OCI-LY3 (cell line): ENCODE results near the gene ARFGAP3.

Experiments
- H2AFZ ChIP-seq: fragments of 200-600, 300-600 bp; shearing (Covaris generic); 2 replicates; pipeline ENCODE4 v1.6.0; 2014; ENCODE audit warnings: antibody characterized with exemption, low read depth, low read length
- H3K27ac ChIP-seq: fragments of 200-600, 300-600 bp; sonication (generic); 2 replicates; pipeline ENCODE4 v1.5.1; 2014; ENCODE audit warnings: mild to moderate bottlenecking, low read length, moderate library complexity, mixed read lengths
- H3K27me3 ChIP-seq: fragments of 200-600, 300-600 bp; sonication (generic); 2 replicates; pipeline ENCODE4 v1.6.1; 2014; ENCODE audit warnings: low read depth, low read length, mixed read lengths
- H3K36me3 ChIP-seq: fragments of 200-600, 300-600 bp; sonication (generic); replicated peaks from 2 replicates; pipeline ENCODE3; 2014; ENCODE audit warnings: low read depth, low read length, mixed read lengths
- H3K4me1 ChIP-seq: fragments of 300-600, 200-600 bp; sonication (generic); 2 replicates; pipeline ENCODE4 v1.6.1; 2014; ENCODE audit warnings: low read length, mixed read lengths
- H3K4me2 ChIP-seq: fragments of 200-600, 300-600 bp; sonication (generic); 2 replicates; pipeline ENCODE4 v1.6.1; 2014; ENCODE audit warnings: low read length, mixed read lengths
- H3K4me3 ChIP-seq: fragments of 300-600, 200-600 bp; sonication (generic); 2 replicates; pipeline ENCODE4 v1.5.1; 2014; ENCODE audit warnings: antibody characterized with exemption, mild to moderate bottlenecking, low read length, moderate library complexity
- H3K79me2 ChIP-seq: fragments of 300-600, 200-600 bp; shearing (Covaris generic); 2 replicates; pipeline ENCODE4 v1.6.1; 2014; ENCODE audit warnings: mild to moderate bottlenecking, low read length, mixed read lengths
- H3K9ac ChIP-seq: fragments of 300-600, 200-600 bp; shearing (Covaris generic); 2 replicates; pipeline ENCODE4 v1.6.0; 2014; ENCODE audit warnings: mild to moderate bottlenecking, low read length, moderate library complexity
- H3K9me3 ChIP-seq: fragments of 200-600, 300-600 bp; shearing (Covaris generic); 2 replicates; pipeline ENCODE4 v1.6.1; 2014; ENCODE audit warnings: low read length, mixed read lengths; ENCODE audit not compliant: insufficient read depth
- H4K20me1 ChIP-seq: fragments of 200-600, 300-600 bp; sonication (generic); 2 replicates; pipeline ENCODE4 v1.6.1; 2016; ENCODE audit warnings: low read length, mixed read lengths; ENCODE audit not compliant: insufficient read depth
- EZH2phosphoT487 ChIP-seq: fragments of 200-600 bp; shearing (Covaris generic); IDR thresholded peaks from 2 replicates; pipeline ENCODE4 v1.6.1; 2018; ENCODE audit warnings: antibody characterized with exemption, mixed run types, low read depth
- TF ChIP-seq, protein P1 (sequence below): fragments of 200-600, 300-600 bp; sonication (generic); IDR thresholded peaks from 2 replicates; pipeline ENCODE4 v1.5.1; 2014; ENCODE audit warnings: antibody characterized with exemption, low read length, low read depth

Gene ARFGAP3

DNA sequence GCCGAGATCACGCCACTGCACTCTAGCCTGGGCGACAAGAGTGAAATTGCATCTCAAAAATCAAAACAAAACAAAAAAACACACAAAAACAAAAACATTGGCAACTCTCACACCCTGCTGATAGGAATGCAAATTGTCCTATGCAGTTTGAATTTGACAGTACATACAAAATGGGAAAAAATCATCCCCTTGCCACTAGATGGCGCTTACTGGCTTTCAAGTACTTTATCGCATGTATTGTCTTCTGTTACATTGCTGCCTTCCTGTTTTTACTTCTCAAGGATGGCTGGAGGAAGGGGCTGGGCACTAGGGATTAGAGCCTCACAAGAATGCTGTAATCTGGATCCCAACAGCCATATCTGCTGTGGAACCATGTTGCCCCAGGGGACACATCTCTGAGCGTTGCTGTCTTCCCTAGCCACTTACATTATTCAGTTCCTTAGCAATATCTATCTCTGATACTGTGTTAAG is 77.0 kb downstream of the ARFGAP3 start:
- H3K4me1 ChIP-seq, result no peaks in the 10 kb centered on the region
- no peaks in the 10 kb centered on the region for H3K27me3 ChIP-seq
- no peak overlapping the region for H3K27ac ChIP-seq
- H3K9me3 ChIP-seq, result no peaks in the 10 kb centered on the region
- H3K4me2 ChIP-seq, result peak overlapping the region; percentile 38
- no peaks in the 10 kb centered on the region for H4K20me1 ChIP-seq
- H3K9ac ChIP-seq, result no peak overlapping the region
- no peaks in the 10 kb centered on the region for H3K79me2 ChIP-seq
- H2AFZ ChIP-seq, result 0 out of 2 replicates have a peak overlapping the region, but pooled peaks have one; percentile 50
- TF ChIP-seq EZH2phosphoT487, result no peak
- TF ChIP-seq, protein P1, sequence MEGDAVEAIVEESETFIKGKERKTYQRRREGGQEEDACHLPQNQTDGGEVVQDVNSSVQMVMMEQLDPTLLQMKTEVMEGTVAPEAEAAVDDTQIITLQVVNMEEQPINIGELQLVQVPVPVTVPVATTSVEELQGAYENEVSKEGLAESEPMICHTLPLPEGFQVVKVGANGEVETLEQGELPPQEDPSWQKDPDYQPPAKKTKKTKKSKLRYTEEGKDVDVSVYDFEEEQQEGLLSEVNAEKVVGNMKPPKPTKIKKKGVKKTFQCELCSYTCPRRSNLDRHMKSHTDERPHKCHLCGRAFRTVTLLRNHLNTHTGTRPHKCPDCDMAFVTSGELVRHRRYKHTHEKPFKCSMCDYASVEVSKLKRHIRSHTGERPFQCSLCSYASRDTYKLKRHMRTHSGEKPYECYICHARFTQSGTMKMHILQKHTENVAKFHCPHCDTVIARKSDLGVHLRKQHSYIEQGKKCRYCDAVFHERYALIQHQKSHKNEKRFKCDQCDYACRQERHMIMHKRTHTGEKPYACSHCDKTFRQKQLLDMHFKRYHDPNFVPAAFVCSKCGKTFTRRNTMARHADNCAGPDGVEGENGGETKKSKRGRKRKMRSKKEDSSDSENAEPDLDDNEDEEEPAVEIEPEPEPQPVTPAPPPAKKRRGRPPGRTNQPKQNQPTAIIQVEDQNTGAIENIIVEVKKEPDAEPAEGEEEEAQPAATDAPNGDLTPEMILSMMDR, result peak; percentile 94
- no peaks in the 10 kb centered on the region for H3K36me3 ChIP-seq
- no peak overlapping the region for H3K4me3 ChIP-seq

DNA sequence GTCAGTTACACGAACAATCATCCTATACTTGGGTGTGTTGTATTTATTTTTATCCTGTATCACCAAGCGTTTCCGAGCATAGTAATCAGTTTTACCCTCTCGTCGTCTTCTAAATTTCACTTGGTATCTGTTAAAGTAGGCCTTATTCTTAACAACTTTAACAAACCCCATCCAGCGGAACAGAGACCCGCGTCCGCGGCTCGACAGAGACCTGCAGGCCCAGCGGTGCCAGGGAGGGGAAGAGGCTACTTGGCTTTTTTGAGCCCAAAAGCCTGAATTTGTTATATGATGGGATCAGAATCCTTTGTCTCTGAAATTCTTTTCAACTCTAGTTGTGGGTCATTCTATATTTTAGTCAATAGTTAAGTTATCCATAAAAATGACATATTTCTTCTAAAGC is 79.9 kb downstream of the ARFGAP3 start:
- Histone ChIP-seq H3K4me1 (peaks cover 17% of the 10 kb centered on the region), H4K20me1 (no peaks in the 10 kb centered on the region), H3K9ac (no peak overlapping the region), H3K27ac (no peak overlapping the region), H3K4me3 (no peak overlapping the region), H3K36me3 (no peaks in the 10 kb centered on the region), H3K9me3 (no peaks in the 10 kb centered on the region), H3K4me2 (no peak overlapping the region), H3K27me3 (peaks cover 7% of the 10 kb centered on the region; the same call in 1 of the 2 replicates), H2AFZ (no peak overlapping the region), H3K79me2 (no peaks in the 10 kb centered on the region)
- TF ChIP-seq EZH2phosphoT487, result no peak
- TF ChIP-seq, protein P1, result no peak

DNA sequence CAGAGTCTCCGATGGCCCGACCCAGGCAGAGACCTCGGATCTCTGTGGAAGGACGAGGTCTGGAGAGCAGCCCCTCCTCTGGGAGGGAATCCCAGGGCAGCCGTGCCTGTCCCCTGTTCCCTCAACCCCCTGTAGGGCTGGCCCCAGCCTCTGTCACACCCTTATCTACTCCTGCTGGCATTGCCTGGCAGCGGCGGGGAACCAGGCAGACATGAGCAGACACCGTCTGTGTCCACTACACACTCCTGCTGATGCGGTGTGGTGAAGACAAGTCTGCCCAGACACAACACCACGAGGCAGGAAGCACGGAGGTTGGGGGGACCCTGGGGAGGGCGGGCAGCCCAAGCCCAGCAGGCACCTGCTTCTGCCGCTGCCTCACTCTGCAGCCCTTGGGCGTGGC is 83.9 kb downstream of the ARFGAP3 start:
- Histone ChIP-seq H3K36me3 (no peaks in the 10 kb centered on the region), H3K9ac (peak overlapping the region; percentile 23; the same call in 1 of the 2 replicates), H3K9me3 (no peaks in the 10 kb centered on the region), H3K4me1 (peaks cover 52% of the 10 kb centered on the region), H4K20me1 (no peaks in the 10 kb centered on the region), H3K27ac (no peak overlapping the region), H3K27me3 (peaks cover 22% of the 10 kb centered on the region; the same call in 1 of the 2 replicates), H3K79me2 (no peaks in the 10 kb centered on the region), H3K4me3 (peak overlapping the region; percentile 34; the same call in 1 of the 2 replicates), H2AFZ (no peak overlapping the region), H3K4me2 (peak overlapping the region; percentile 42)
- TF ChIP-seq, protein P1, result no peak
- TF ChIP-seq EZH2phosphoT487, result no peak

DNA sequence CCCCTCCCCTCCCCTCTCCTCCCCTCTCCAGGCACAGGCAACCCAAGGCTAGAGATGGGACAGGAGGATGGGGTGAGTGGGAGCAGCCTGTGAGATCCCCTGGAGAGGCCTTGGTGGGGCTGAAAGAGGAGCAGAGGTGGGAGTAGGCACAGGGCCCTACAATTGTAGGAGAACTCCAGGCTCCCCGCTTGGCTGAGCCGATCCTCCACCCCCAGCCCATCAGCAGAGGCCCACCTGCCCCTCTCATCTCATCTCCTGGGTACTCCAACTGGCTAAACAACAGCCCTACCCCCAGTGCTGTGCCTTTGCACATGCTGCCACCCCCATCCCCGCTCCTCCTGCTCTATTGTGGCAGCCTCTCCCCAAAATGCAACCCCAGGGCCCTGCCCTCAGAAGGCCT is 84.4 kb downstream of the ARFGAP3 start:
- peak overlapping the region; percentile 23; the same call in 1 of the 2 replicates for H3K9ac ChIP-seq
- no peaks in the 10 kb centered on the region for H4K20me1 ChIP-seq
- H3K9me3 ChIP-seq, result no peaks in the 10 kb centered on the region
- H3K4me3 ChIP-seq, result peak overlapping the region; percentile 34; the same call in 1 of the 2 replicates
- H3K4me2 ChIP-seq, result peak overlapping the region; percentile 42
- H2AFZ ChIP-seq, result no peak overlapping the region
- H3K79me2 ChIP-seq, result no peaks in the 10 kb centered on the region
- peaks cover 26% of the 10 kb centered on the region; the same call in 1 of the 2 replicates for H3K27me3 ChIP-seq
- no peak for TF ChIP-seq EZH2phosphoT487
- TF ChIP-seq, protein P1, result no peak
- no peaks in the 10 kb centered on the region for H3K36me3 ChIP-seq
- H3K4me1 ChIP-seq, result peaks cover 52% of the 10 kb centered on the region
- H3K27ac ChIP-seq, result no peak overlapping the region
